GM21723 (cell line): Measurements from ENCODE around the gene CHMP4B.

Experiments
- ATAC-seq: cut with Tn5 transposase; IDR thresholded peaks from one replicate; pipeline ENCODE4 v1.9.1; 2021; ENCODE audit warnings: mild to moderate bottlenecking, moderate library complexity; ENCODE audit not compliant: unreplicated experiment

CHMP4B gene

GRCh38 chr20:33810885-33811775 is at the start of gene CHMP4B:
Gene CHMP4B, plus strand, starts transcription at chr20:33811348. Its CDS starts 121 bp downstream, at chr20:33811469.
- peak; percentile 94 for ATAC-seq

GRCh38 chr20:33761698-33762250 is 49.4 kb upstream of the CHMP4B start:
- no peak for ATAC-seq

- ATAC-seq: no peak
Observed at GRCh38 chr20:33765099-33765498, 46.0 kb upstream of the CHMP4B start.

- ATAC-seq: no peak
Observed at GRCh38 chr20:33765592-33765991, 45.6 kb upstream of the CHMP4B start.

- ATAC-seq: no peak
Observed at GRCh38 chr20:33766686-33767085, 44.5 kb upstream of the CHMP4B start.

- ATAC-seq: no peak
Observed at GRCh38 chr20:33767777-33768138, 43.4 kb upstream of the CHMP4B start.

- ATAC-seq: no peak
Observed at GRCh38 chr20:33769043-33769442, 42.1 kb upstream of the CHMP4B start.

GRCh38 chr20:33770005-33770404 is 41.1 kb upstream of the CHMP4B start:
- ATAC-seq: no peak

GRCh38 chr20:33771938-33772337 is 39.2 kb upstream of the CHMP4B start:
- no peak for ATAC-seq

GRCh38 chr20:33772439-33772838 is 38.7 kb upstream of the CHMP4B start:
- ATAC-seq: no peak

GRCh38 chr20:33773412-33774089 is 37.6 kb upstream of the CHMP4B start:
- peak; percentile 78 for ATAC-seq

GRCh38 chr20:33777816-33778215 is 33.3 kb upstream of the CHMP4B start:
- no peak for ATAC-seq

GRCh38 chr20:33781133-33781532 is 30.0 kb upstream of the CHMP4B start:
- ATAC-seq: no peak

- ATAC-seq: no peak
Observed at GRCh38 chr20:33781945-33782344, 29.2 kb upstream of the CHMP4B start.

GRCh38 chr20:33783256-33783655 is 27.9 kb upstream of the CHMP4B start:
- no peak for ATAC-seq

GRCh38 chr20:33783818-33784217 is 27.3 kb upstream of the CHMP4B start:
- no peak for ATAC-seq

GRCh38 chr20:33784225-33784624 is 26.9 kb upstream of the CHMP4B start:
- ATAC-seq: no peak

GRCh38 chr20:33785503-33785902 is 25.6 kb upstream of the CHMP4B start:
- ATAC-seq: no peak

GRCh38 chr20:33787253-33787891 is 23.8 kb upstream of the CHMP4B start:
- ATAC-seq: no peak

- no peak for ATAC-seq
Observed at GRCh38 chr20:33788351-33789049, 22.6 kb upstream of the CHMP4B start.
